ENCODE results near the gene EFEMP1. TPM values are rescaled to one million over a fixed set of nuclear protein-coding genes. Genes with fewer than 3 reads are reported as not detected.

The EFEMP1 gene
- total RNA-seq, 2 donors from 2014 or later = 46.3 to 109 TPM

- intact Hi-C loops (cut with DNase I) = no loop called here
- no peaks in the 10 kb centered on the region for H3K27me3 ChIP-seq (replicated peaks; ENCODE audit: insufficient read depth)
- TF ChIP-seq POLR2A (IDR thresholded peaks at IDR 0.05) = no peak
- TF ChIP-seq CTCF (IDR thresholded peaks at IDR 0.05) = no peak
- TF ChIP-seq POLR2AphosphoS5 (IDR thresholded peaks at IDR 0.05) = no peak
- no peak for DNase-seq (ENCODE audit: low spot score)
- no peaks in the 10 kb centered on the region for H3K36me3 ChIP-seq
- no peaks in the 10 kb centered on the region for H3K9me3 ChIP-seq
- no peaks in the 10 kb centered on the region for H3K4me1 ChIP-seq (replicated peaks)
- H3K27ac ChIP-seq = no peak overlapping the region
- no peak overlapping the region for H3K4me3 ChIP-seq
- WGBS = 92% methylated on average over 3 of the region's 3 CpGs
These were observed 5.9 kb upstream of the EFEMP1 start for GRCh38 chr2:55929476-55929875.

DNA sequence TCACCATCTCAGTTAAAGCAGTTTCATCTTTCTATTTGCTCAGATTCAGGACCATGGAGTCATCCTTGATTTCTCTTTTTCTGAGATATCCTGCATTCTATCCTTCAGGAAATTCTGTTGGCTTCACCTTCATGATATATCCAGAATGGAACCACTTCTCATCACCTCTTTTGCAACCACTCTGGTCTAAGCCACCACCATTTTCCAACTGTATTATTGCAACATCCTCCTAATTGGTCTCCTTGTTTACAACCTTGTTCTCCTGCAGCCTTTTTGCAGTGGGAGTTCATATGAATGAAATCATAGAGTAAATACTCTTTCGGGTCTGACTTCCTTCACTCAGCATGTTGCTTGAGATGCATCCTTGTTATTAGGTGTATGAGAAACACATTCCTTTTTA, 3.4 kb upstream of the EFEMP1 start:
- TF ChIP-seq POLR2A (IDR thresholded peaks at IDR 0.05) (no peak), CTCF (IDR thresholded peaks at IDR 0.05) (no peak), POLR2AphosphoS5 (IDR thresholded peaks at IDR 0.05) (no peak)
- WGBS = 85% methylated on average over 1 of the region's 1 CpG

DNA sequence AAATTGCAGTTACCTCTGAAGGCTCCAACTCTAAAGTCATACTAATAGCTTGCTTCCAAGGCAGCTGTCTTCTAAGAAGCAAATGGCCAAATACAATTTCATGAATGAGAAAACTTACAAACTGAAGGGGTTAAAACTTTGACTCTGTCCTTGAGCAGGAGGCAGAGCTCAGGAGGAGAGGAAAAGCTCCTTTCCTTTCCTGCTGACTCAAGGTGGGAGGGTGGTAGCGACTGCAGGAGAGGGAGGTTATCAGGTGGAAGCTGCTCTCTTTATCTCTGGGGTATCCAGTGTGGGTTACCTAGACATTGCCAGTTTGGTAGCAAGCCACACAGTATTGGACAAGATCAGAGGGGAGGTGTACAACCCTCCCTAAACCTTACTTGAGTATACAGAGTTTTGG, 2.7 kb upstream of the EFEMP1 start:
- 69% methylated on average over 1 of the region's 1 CpG for WGBS
- DNase-seq (ENCODE audit: low spot score) = no peak
- no peaks in the 10 kb centered on the region for H3K36me3 ChIP-seq
- intact Hi-C loops (cut with DNase I) = no loop called here
- H3K4me3 ChIP-seq = no peak overlapping the region
- no peaks in the 10 kb centered on the region for H3K4me1 ChIP-seq (replicated peaks)
- H3K27ac ChIP-seq = no peak overlapping the region
- H3K27me3 ChIP-seq (replicated peaks; ENCODE audit: insufficient read depth) = no peaks in the 10 kb centered on the region
- TF ChIP-seq CTCF (IDR thresholded peaks at IDR 0.05) (no peak), POLR2A (IDR thresholded peaks at IDR 0.05) (no peak)
- H3K9me3 ChIP-seq = no peaks in the 10 kb centered on the region

More for the DNA sequence above, 3.4 kb upstream of the EFEMP1 start:
- Histone ChIP-seq H3K4me1 (replicated peaks) (no peaks in the 10 kb centered on the region), H3K27me3 (replicated peaks; ENCODE audit: insufficient read depth) (no peaks in the 10 kb centered on the region), H3K9me3 (no peaks in the 10 kb centered on the region), H3K27ac (no peak overlapping the region), H3K36me3 (no peaks in the 10 kb centered on the region), H3K4me3 (no peak overlapping the region)
- intact Hi-C loops (cut with DNase I) = no loop called here
- no peak for DNase-seq (ENCODE audit: low spot score)

GRCh38 chr2:55923982-55924321, 370 bp upstream of the EFEMP1 start:
- Histone ChIP-seq H3K27ac (peak overlapping the region; percentile 71 to 72), H3K9me3 (no peaks in the 10 kb centered on the region), H3K4me1 (replicated peaks) (no peaks in the 10 kb centered on the region), H3K4me3 (peak overlapping the region; percentile 51 to 58), H3K27me3 (replicated peaks; ENCODE audit: insufficient read depth) (no peaks in the 10 kb centered on the region), H3K36me3 (no peaks in the 10 kb centered on the region)
- intact Hi-C loops (cut with DNase I) = no loop called here
- TF ChIP-seq POLR2AphosphoS5 (IDR thresholded peaks at IDR 0.05) (no peak), CTCF (IDR thresholded peaks at IDR 0.05) (no peak), POLR2A (IDR thresholded peaks at IDR 0.05) (no peak)
- no peak for DNase-seq (ENCODE audit: low spot score)
- under 1% methylated on average over 8 of the region's 8 CpGs for WGBS

GRCh38 chr2:55922291-55922907, 1.2 kb downstream of the EFEMP1 start:
- Histone ChIP-seq H3K36me3 (no peaks in the 10 kb centered on the region), H3K4me3 (peak overlapping the region; percentile 51 to 58), H3K4me1 (replicated peaks) (no peaks in the 10 kb centered on the region), H3K9me3 (no peaks in the 10 kb centered on the region), H3K27ac (no peak overlapping the region), H3K27me3 (replicated peaks; ENCODE audit: insufficient read depth) (no peaks in the 10 kb centered on the region)
- no peak for DNase-seq (ENCODE audit: low spot score)
- no peak for TF ChIP-seq CTCF (IDR thresholded peaks at IDR 0.05)
- TF ChIP-seq POLR2A (IDR thresholded peaks at IDR 0.05) = no peak
- TF ChIP-seq POLR2AphosphoS5 (IDR thresholded peaks at IDR 0.05) = no peak
- 22% methylated on average over 19 of the region's 19 CpGs for WGBS
- intact Hi-C loops (cut with DNase I) = no loop called here

Data from prostate gland (tissue), 2 donors.